SK-N-SH (cell line): ENCODE results near the gene AATF. TPM values are rescaled to one million over a fixed set of nuclear protein-coding genes. Genes with fewer than 3 reads are reported as not detected.

Source experiments
- CTCF ChIA-PET: fragments of 300-600, 350-600 bp; formaldehyde crosslinking; extraction: SDS; loops from one replicate; lab custom pipeline; 2021; lab: Yijun Ruan, JAX
- POLR2A ChIA-PET: fragments of 350-600 bp; sonication (Branson Sonifier 250); formaldehyde crosslinking; extraction: SDS; loops from one replicate; lab custom pipeline; 2020; ENCODE audit warnings: antibody characterized with exemption, inconsistent platforms; lab: Yijun Ruan, JAX
- DNase-seq: peaks from one replicate; pipeline ENCODE4 v3.0.0; 2012
- H2AFZ ChIP-seq: fragments of 200-600 bp; sonication (generic); 2 replicates; pipeline ENCODE4 v1.8.1; 2016; ENCODE audit warnings: antibody characterized with exemption, mild to moderate bottlenecking, low read depth
- H3F3A ChIP-seq: fragments of 200-600 bp; sonication (generic); replicated peaks from 2 replicates; pipeline ENCODE3; 2016; ENCODE audit warnings: antibody characterized with exemption, mild to moderate bottlenecking; ENCODE audit not compliant: insufficient read depth
- H3K27ac ChIP-seq, 2 experiments: fragments of 200-500 bp in 1 of 2; fragments of 200-600 bp in 1 of 2; sonication (Bioruptor generic) in 1 of 2; sonication (generic), shearing (Covaris generic) in 1 of 2; 2 replicates each; pipeline versions ENCODE4 v1.5.1 to v1.6.1; 2014 to 2016; ENCODE audit warnings: low read depth in 2 of 2, inconsistent platforms in 1 of 2, low read length in 1 of 2, mild to moderate bottlenecking in 1 of 2, mixed read lengths in 1 of 2
- H3K27me3 ChIP-seq: fragments of 200-600 bp; sonication (generic), shearing (Covaris generic); 2 replicates; pipeline ENCODE4 v1.6.1; 2016; ENCODE audit warnings: mixed run types; ENCODE audit not compliant: insufficient read depth
- H3K36me3 ChIP-seq, 2 experiments: fragments of 200-500 bp in 1 of 2; fragments of 200-600 bp in 1 of 2; sonication (Bioruptor generic) in 1 of 2; sonication (generic) in 1 of 2; replicated peaks in 1 of 2; 2 replicates each; pipeline versions ENCODE3 to v1.5.1; 2014 to 2016; ENCODE audit warnings: low read length in 1 of 2, mild to moderate bottlenecking in 1 of 2; ENCODE audit not compliant: insufficient read depth in 2 of 2, control insufficient read depth in 1 of 2
- H3K4me1 ChIP-seq, 2 experiments: fragments of 200-500 bp in 1 of 2; fragments of 200-600 bp in 1 of 2; sonication (Bioruptor generic) in 1 of 2; sonication (generic), shearing (Covaris generic) in 1 of 2; 2 replicates each; pipeline versions ENCODE4 v1.5.1 to v1.6.1; 2014 to 2016; ENCODE audit warnings: low read depth in 1 of 2, low read length in 1 of 2, mixed run types in 1 of 2; ENCODE audit not compliant: insufficient read depth in 2 of 2, control insufficient read depth in 1 of 2
- H3K4me2 ChIP-seq: fragments of 200-600 bp; sonication (generic), shearing (Covaris generic); 2 replicates; pipeline ENCODE4 v1.6.1; 2017; ENCODE audit warnings: mixed run types
- H3K4me3 ChIP-seq, 2 experiments: fragments of 200-500 bp in 1 of 2; fragments of 200-600 bp in 1 of 2; sonication (Bioruptor generic) in 1 of 2; sonication (generic), shearing (Covaris generic) in 1 of 2; 2 replicates each; pipeline versions ENCODE4 v1.5.1 to v1.8.1; 2014 to 2016; ENCODE audit warnings: low read depth in 2 of 2, inconsistent platforms in 1 of 2, low read length in 1 of 2, mild to moderate bottlenecking in 1 of 2, mixed read lengths in 1 of 2, moderate library complexity in 1 of 2
- H3K79me2 ChIP-seq: fragments of 200-600 bp; sonication (generic); 2 replicates; pipeline ENCODE4 v1.8.1; 2017; ENCODE audit warnings: mild to moderate bottlenecking; ENCODE audit not compliant: insufficient read depth
- H3K9ac ChIP-seq: fragments of 200-600 bp; sonication (generic); 2 replicates; pipeline ENCODE4 v1.6.1; 2017; ENCODE audit warnings: mixed run types
- H3K9me2 ChIP-seq: fragments of 200-600 bp; sonication (generic); 2 replicates; pipeline ENCODE4 v1.6.1; 2017; ENCODE audit warnings: mixed run types
- H3K9me3 ChIP-seq: fragments of 200-600 bp; sonication (generic); 2 replicates; pipeline ENCODE4 v1.6.1; 2017; ENCODE audit warnings: mixed run types, mild to moderate bottlenecking, moderate library complexity
- H4K20me1 ChIP-seq: fragments of 200-600 bp; sonication (generic); 2 replicates; pipeline ENCODE4 v1.6.1; 2017; ENCODE audit warnings: mild to moderate bottlenecking, mixed run types; ENCODE audit not compliant: insufficient read depth
- CHD2 ChIP-seq: fragments of 150-350 bp; IDR thresholded peaks from 2 replicates; pipeline ENCODE4 v1.6.1; 2018; ENCODE audit warnings: low read length; ENCODE audit not compliant: partially characterized antibody
- GATA2 ChIP-seq: sonication (generic); formaldehyde crosslinking; IDR thresholded peaks from 2 replicates; pipeline ENCODE4 v1.5.0; 2020; ENCODE audit warnings: mild to moderate bottlenecking, missing genetic modification reagents
- IRF3 ChIP-seq: fragments of 150-350 bp; IDR thresholded peaks from 2 replicates; pipeline ENCODE4 v1.6.1; 2016; ENCODE audit warnings: mild to moderate bottlenecking, low read depth, low read length
- MAX ChIP-seq: IDR thresholded peaks from 2 replicates; pipeline ENCODE4 v1.4.0; 2012; ENCODE audit warnings: low read depth
- MEF2A ChIP-seq: IDR thresholded peaks from 2 replicates; pipeline ENCODE4 v1.4.0; 2012; ENCODE audit warnings: low read depth, borderline replicate concordance
- PBX3 ChIP-seq: IDR thresholded peaks from 2 replicates; pipeline ENCODE4; 2012
- POLR2AphosphoS5 ChIP-seq: IDR thresholded peaks from 2 replicates; pipeline ENCODE4 v1.6.1; 2012; ENCODE audit warnings: low read depth, low read length
- RAD21 ChIP-seq: IDR thresholded peaks from 2 replicates; pipeline ENCODE4 v1.6.1; 2012; ENCODE audit warnings: mild to moderate bottlenecking, low read length
- RFX5 ChIP-seq: IDR thresholded peaks from 2 replicates; pipeline ENCODE4 v1.6.1; 2012; ENCODE audit warnings: mild to moderate bottlenecking, improper control_type of control experiment, low read length
- RXRA ChIP-seq: IDR thresholded peaks from 2 replicates; pipeline ENCODE4 v1.4.0; 2012; ENCODE audit warnings: low read depth, mild to moderate bottlenecking, borderline replicate concordance
- TCF12 ChIP-seq: IDR thresholded peaks from 2 replicates; pipeline ENCODE4 v1.4.0; 2012
- YY1 ChIP-seq: IDR thresholded peaks from 2 replicates; pipeline ENCODE4 v1.4.0; 2012; ENCODE audit warnings: low read depth, mild to moderate bottlenecking
- WGBS: methylation state at CpG from one replicate; pipeline ENCODE4 v1.1.6; 2017; ENCODE audit warnings: low lambda C conversion rate; 5-methylcytosine and 5-hydroxymethylcytosine counted together
- polyA plus RNA-seq, 3 experiments: library from polyadenylated mRNA; depleted of rRNA; stranded (reverse); fragments of >200 nt; gene quantifications; 2 replicates each; pipeline ENCODE4 v1.2.3, GENCODE V29; 2012
- TF ChIP-seq, protein P1 (sequence below): IDR thresholded peaks from 2 replicates; pipeline ENCODE4 v1.6.1; 2012; ENCODE audit warnings: mild to moderate bottlenecking, low read depth, low read length, moderate library complexity
- TF ChIP-seq, protein P2 (sequence below): IDR thresholded peaks from 2 replicates; pipeline ENCODE4 v1.4.0; 2012; ENCODE audit warnings: low read depth, borderline replicate concordance

The AATF gene
- polyA plus RNA-seq, 1 of the 3 experiments (the other 2 are of a cell fraction): 18.8 TPM

GRCh38 chr17:36945140-36945539, 3.6 kb upstream of the AATF start:
- ChIA-PET POLR2A (no interaction called here), CTCF (interaction anchor here (1.1 to 1.9 kb wide), 7 partner anchors 22 to 342 kb away, joined by 3 to 7 read pairs (median 4); no protein-coding TSS in a partner anchor)
- peaks cover 81% of the 10 kb centered on the region for H3K27me3 ChIP-seq
- no peak overlapping the region for H2AFZ ChIP-seq
- no peak overlapping the region for H3K4me2 ChIP-seq
- no peak overlapping the region for H3K27ac ChIP-seq
- H3K36me3 ChIP-seq: no peaks in the 10 kb centered on the region
- H3K79me2 ChIP-seq: peaks cover 8% of the 10 kb centered on the region
- no peak for DNase-seq
- peaks cover 5% of the 10 kb centered on the region; the same call in 1 of the 2 replicates for H4K20me1 ChIP-seq
- no peaks in the 10 kb centered on the region for H3K9me3 ChIP-seq
- no peak overlapping the region for H3K4me3 ChIP-seq
- TF ChIP-seq PBX3: no peak
- TF ChIP-seq IRF3: no peak
- no peak for TF ChIP-seq YY1
- no peak for TF ChIP-seq TCF12
- TF ChIP-seq, protein P1, sequence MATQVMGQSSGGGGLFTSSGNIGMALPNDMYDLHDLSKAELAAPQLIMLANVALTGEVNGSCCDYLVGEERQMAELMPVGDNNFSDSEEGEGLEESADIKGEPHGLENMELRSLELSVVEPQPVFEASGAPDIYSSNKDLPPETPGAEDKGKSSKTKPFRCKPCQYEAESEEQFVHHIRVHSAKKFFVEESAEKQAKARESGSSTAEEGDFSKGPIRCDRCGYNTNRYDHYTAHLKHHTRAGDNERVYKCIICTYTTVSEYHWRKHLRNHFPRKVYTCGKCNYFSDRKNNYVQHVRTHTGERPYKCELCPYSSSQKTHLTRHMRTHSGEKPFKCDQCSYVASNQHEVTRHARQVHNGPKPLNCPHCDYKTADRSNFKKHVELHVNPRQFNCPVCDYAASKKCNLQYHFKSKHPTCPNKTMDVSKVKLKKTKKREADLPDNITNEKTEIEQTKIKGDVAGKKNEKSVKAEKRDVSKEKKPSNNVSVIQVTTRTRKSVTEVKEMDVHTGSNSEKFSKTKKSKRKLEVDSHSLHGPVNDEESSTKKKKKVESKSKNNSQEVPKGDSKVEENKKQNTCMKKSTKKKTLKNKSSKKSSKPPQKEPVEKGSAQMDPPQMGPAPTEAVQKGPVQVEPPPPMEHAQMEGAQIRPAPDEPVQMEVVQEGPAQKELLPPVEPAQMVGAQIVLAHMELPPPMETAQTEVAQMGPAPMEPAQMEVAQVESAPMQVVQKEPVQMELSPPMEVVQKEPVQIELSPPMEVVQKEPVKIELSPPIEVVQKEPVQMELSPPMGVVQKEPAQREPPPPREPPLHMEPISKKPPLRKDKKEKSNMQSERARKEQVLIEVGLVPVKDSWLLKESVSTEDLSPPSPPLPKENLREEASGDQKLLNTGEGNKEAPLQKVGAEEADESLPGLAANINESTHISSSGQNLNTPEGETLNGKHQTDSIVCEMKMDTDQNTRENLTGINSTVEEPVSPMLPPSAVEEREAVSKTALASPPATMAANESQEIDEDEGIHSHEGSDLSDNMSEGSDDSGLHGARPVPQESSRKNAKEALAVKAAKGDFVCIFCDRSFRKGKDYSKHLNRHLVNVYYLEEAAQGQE: no peak
- no peak for TF ChIP-seq CHD2
- no peak for TF ChIP-seq RAD21
- TF ChIP-seq, protein P2, sequence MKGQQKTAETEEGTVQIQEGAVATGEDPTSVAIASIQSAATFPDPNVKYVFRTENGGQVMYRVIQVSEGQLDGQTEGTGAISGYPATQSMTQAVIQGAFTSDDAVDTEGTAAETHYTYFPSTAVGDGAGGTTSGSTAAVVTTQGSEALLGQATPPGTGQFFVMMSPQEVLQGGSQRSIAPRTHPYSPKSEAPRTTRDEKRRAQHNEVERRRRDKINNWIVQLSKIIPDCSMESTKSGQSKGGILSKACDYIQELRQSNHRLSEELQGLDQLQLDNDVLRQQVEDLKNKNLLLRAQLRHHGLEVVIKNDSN: no peak
- no peak for TF ChIP-seq MAX
- no peak for TF ChIP-seq RXRA
- no peak for TF ChIP-seq MEF2A
- no peak for TF ChIP-seq RFX5
- no peak for TF ChIP-seq GATA2
- TF ChIP-seq POLR2AphosphoS5: no peak
- no peaks in the 10 kb centered on the region for H3K9me2 ChIP-seq
- H3K4me1 ChIP-seq: peaks cover 0 to 23% of the 10 kb centered on the region in 2 experiments; a peak in 2 of 4 replicates
- 8% methylated on average over 1 of the region's 1 CpG for WGBS
- H3K9ac ChIP-seq: no peak overlapping the region
- H3F3A ChIP-seq: peaks cover 8% of the 10 kb centered on the region
